Mucosa of rectum (tissue), 2 donors: ENCODE measurements around the gene P2RX5.
"Not testable (repeated sequence)": the region's sequence is repeated elsewhere in the genome, so short reads cannot be mapped to it uniquely, and the experiment has no call there.

Experiments
- H3K27ac ChIP-seq, 2 donors: one replicate each; pipeline ENCODE4 v1.7.0; 2013; ENCODE audit warnings: inconsistent platforms in 2 of 2, low read depth in 2 of 2, low read length in 2 of 2
- H3K27me3 ChIP-seq, 2 donors: one replicate each; pipeline ENCODE4 v1.7.0; 2013; ENCODE audit warnings: low read length in 2 of 2; ENCODE audit not compliant: control insufficient read depth in 2 of 2, insufficient read depth in 2 of 2
- H3K36me3 ChIP-seq, 2 donors: one replicate each; pipeline ENCODE4 v1.7.0; 2013; ENCODE audit warnings: low read length in 2 of 2; ENCODE audit not compliant: control insufficient read depth in 2 of 2, insufficient read depth in 2 of 2
- H3K4me1 ChIP-seq, 2 donors: one replicate each; pipeline ENCODE4 v1.7.0; 2013; ENCODE audit warnings: low read length in 2 of 2, mild to moderate bottlenecking in 1 of 2; ENCODE audit not compliant: control insufficient read depth in 2 of 2, insufficient read depth in 2 of 2
- H3K4me3 ChIP-seq, 2 donors: one replicate each; pipeline ENCODE4 v1.7.0; 2013; ENCODE audit warnings: low read length in 2 of 2
- H3K9ac ChIP-seq, 2 donors: one replicate each; pipeline ENCODE4 v1.7.0; 2013; ENCODE audit warnings: low read length in 2 of 2, low read depth in 1 of 2, mild to moderate bottlenecking in 1 of 2
- H3K9me3 ChIP-seq, 2 donors: one replicate each; pipeline ENCODE4 v1.7.0; 2013; ENCODE audit warnings: low read length in 2 of 2; ENCODE audit not compliant: control insufficient read depth in 2 of 2
- donor health status: healthy.
- donor health status: Normal muscosa, but diverticular disease.

Gene P2RX5

DNA sequence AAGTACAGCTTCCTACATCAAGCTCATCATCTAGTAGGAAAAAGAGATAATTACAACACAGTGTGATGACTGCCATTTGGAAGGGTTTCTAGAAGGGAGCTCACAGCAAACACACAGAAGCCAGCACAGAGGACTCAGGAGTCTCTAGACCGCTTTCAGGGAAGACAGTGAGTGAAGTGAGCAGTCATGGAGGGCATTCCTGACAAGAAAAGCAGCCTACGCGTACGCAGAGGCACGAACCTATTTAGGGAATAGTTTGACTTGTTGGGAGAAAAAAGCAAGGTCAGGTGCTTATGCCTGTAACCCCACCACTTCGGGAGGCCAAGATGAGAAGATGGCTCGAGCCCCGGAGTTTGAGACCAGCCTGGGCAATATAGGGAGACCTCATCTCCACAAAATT is 19.3 kb upstream of the P2RX5 start:
- H3K36me3 ChIP-seq, result peaks cover 38 to 39% of the 10 kb centered on the region in 2 donors
- H3K9ac ChIP-seq, result no peak overlapping the region
- no peaks in the 10 kb centered on the region for H3K9me3 ChIP-seq

DNA sequence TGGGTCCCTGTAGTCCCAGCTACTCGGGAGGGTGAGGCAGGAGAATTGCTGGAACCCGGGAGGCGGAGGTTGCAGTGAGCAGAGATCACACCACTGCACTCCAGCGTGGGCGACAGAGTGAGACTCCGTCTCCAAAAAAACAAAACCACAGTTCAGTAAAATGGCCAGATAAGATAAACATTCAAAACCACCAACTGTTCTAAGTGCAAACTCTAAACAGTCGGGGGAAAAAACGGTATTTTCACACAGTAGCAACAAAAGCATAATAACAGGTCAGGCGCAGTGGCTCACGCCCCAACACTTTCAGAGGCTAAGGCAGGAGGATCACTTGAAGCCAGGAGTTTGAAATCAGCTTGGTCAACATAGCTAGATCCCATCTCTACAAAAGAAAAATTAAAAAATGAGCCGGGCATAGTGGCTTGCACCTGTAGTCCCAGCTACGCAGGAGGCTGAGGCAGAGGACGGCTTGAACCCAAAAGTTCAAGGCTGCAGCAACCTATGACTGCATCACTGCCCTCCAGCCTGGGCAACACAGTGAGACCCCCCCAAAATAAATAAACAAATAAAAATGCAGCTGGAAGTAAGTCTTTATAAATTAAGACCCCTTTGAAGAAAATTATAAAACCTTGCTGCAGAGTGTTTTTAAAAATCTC is 17.0 kb upstream of the P2RX5 start:
- Histone ChIP-seq H3K4me1 (no peaks in the 10 kb centered on the region), H3K27ac (no peak overlapping the region), H3K36me3 (peaks cover 30 to 33% of the 10 kb centered on the region in 2 donors), H3K27me3 (no peaks in the 10 kb centered on the region), H3K9ac (no peak overlapping the region), H3K9me3 (no peaks in the 10 kb centered on the region), H3K4me3 (no peak overlapping the region)

More for the DNA sequence above, 19.3 kb upstream of the P2RX5 start:
- Histone ChIP-seq H3K27ac (no peak overlapping the region), H3K27me3 (no peaks in the 10 kb centered on the region), H3K4me3 (no peak overlapping the region), H3K4me1 (peaks cover 2 to 4% of the 10 kb centered on the region in 2 donors)

DNA sequence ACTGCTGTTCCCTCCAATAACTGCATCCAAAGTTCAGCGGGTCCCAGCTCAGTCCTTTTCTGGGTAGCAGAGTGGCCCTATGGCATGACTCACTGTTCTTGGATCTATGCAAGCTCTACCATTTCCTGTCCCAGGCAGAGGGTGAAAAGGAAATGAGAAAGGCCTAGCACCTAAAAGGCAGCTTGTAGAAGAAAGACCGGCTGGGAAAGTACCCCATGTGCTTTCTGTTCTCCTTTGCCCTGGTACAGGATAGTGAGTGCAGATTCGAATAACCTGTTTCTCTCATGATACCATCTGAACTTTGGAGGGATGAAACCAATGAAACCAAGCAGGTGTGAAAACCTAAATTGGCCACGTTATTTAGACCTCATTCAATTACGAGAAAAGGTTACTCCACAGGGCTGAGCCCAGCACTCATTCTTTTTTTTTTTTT is 15.0 kb upstream of the P2RX5 start:
- Histone ChIP-seq H3K4me1 (no peaks in the 10 kb centered on the region), H3K27ac (peak overlapping the region in 1 of 2 donors; percentile 24), H3K36me3 (peaks cover 13 to 15% of the 10 kb centered on the region in 2 donors), H3K9ac (no peak overlapping the region), H3K9me3 (no peaks in the 10 kb centered on the region), H3K27me3 (no peaks in the 10 kb centered on the region), H3K4me3 (no peak overlapping the region)

DNA sequence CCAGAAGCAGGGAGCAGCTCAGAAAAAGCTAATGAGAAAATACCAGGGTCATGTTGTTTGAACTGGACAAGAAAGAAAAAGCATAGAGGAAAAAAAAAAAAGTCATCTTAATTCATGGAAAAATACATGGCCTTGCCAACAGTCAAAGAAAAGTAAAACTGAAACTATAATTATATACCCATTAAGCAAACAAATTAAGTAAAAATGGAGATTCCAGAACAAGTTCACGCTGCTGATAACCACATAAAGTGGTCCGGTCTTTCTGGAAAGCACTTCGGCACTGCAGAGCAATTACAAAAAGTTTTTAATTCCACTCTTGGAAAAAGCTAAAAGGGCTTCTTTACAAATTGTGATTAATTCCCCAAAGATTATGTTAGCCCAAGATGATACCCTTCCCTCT is 12.4 kb upstream of the P2RX5 start:
- no peaks in the 10 kb centered on the region for H3K27me3 ChIP-seq
- no peaks in the 10 kb centered on the region for H3K9me3 ChIP-seq
- H3K4me1 ChIP-seq, result no peaks in the 10 kb centered on the region
- H3K27ac ChIP-seq, result no peak overlapping the region
- H3K9ac ChIP-seq, result no peak overlapping the region
- no peaks in the 10 kb centered on the region for H3K36me3 ChIP-seq
- no peak overlapping the region for H3K4me3 ChIP-seq

DNA sequence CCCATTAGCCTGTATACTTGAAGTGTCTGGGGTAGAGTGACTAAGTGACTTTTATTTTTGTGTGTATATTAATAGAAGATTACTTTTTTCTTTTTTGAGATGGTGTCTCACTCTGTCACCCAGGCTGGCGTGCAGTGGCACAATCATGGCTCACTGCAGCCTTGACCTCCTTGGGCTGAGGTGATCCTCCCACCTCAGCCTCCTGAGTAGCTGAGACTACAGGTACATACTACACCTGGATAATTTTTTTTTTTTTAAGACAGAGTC is 9.7 kb upstream of the P2RX5 start:
- not testable (repeated sequence) for H3K9ac ChIP-seq, H3K4me3 ChIP-seq, H3K4me1 ChIP-seq, H3K27me3 ChIP-seq, H3K36me3 ChIP-seq, H3K9me3 ChIP-seq, H3K27ac ChIP-seq

DNA sequence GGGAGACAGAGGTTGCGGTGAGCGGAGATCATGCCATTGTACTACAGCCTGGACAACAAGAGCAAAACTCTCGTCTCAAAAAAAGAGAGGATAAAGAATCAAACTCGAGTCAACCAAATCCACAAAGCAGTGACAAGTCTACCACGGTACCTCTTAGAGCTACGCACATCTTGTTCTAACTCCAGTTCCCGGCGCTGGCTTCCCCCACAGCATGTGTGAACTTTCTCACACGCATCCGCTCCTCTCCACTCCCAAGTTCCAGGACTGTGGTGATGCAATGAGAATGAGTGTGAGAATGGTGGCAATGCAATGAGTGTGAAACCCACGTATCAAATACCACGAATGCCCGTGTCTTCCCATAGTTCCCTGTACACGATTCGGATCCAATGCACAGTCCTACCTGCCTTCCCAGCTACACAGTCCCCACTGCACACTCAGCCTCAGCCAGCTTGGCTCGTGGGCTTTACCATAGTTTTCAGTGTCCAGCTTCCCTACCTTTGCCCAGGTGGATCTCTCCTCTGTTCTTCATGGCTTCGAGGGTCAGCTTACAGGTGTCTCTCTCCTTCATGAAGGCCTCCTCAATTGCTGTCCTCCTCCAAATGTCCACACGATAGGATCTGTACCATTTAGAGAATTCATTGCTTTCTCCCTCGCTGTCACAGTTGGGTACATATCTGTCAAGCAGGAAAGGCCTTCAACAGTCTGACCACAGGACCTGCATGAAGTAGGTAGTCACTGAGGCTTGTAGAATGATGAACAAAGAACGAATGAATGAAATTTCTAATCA is 9.2 kb upstream of the P2RX5 start:
- H3K9ac ChIP-seq, result no peak overlapping the region
- H3K27ac ChIP-seq, result no peak overlapping the region
- no peaks in the 10 kb centered on the region for H3K9me3 ChIP-seq
- H3K4me1 ChIP-seq, result no peaks in the 10 kb centered on the region
- no peaks in the 10 kb centered on the region for H3K36me3 ChIP-seq
- no peak overlapping the region for H3K4me3 ChIP-seq
- H3K27me3 ChIP-seq, result no peaks in the 10 kb centered on the region

DNA sequence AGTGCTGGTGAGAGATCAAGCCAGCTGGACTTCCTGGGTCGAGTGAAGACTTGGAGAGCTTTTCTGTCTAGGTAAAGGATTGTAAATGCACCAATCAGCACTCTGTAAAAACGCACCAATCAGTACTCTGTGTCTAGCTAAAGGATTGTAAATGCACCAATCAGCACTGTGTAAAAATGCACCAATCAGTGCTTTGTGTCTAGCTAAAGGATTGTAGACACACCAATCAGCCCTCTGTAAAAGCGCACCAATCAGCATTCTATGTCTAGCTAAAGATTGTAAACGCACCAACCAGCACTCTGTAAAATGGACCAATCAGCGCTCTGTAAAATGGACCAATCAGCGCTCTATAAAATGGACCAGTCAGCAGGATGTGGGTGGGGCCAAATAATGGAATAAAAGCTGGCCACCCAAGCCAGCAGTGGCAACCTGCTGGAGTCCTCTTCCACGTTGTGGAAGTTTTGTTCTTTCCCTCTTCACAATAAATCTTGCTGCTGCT is 6.1 kb upstream of the P2RX5 start:
- not testable (repeated sequence) for H3K4me1 ChIP-seq, H3K4me3 ChIP-seq, H3K27ac ChIP-seq, H3K9me3 ChIP-seq, H3K27me3 ChIP-seq, H3K9ac ChIP-seq, H3K36me3 ChIP-seq

DNA sequence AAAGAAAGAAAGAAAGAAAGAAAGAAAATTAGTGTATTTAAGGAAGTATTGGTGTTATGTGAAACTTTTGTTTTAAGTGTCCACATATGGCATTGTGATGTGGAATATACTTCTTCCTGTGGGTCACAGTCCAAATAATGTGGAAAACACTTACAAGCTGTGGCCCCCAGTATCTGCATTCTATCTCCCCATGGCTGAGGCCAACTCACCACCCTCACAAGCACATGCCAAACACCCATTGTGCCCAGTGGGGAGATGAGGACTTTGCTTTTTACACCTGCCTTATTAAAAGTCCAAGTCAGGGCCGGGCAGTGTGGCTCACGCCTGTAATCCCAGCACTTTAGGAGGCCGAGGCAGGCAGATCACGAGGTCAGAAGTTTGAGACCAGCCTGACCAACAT is 4.0 kb upstream of the P2RX5 start:
- Histone ChIP-seq H3K27me3 (peaks cover 9 to 12% of the 10 kb centered on the region in 2 donors), H3K9ac (no peak overlapping the region), H3K27ac (no peak overlapping the region), H3K4me3 (no peak overlapping the region), H3K9me3 (no peaks in the 10 kb centered on the region), H3K4me1 (peaks cover 0 to 2% of the 10 kb centered on the region in 2 donors), H3K36me3 (no peaks in the 10 kb centered on the region)

DNA sequence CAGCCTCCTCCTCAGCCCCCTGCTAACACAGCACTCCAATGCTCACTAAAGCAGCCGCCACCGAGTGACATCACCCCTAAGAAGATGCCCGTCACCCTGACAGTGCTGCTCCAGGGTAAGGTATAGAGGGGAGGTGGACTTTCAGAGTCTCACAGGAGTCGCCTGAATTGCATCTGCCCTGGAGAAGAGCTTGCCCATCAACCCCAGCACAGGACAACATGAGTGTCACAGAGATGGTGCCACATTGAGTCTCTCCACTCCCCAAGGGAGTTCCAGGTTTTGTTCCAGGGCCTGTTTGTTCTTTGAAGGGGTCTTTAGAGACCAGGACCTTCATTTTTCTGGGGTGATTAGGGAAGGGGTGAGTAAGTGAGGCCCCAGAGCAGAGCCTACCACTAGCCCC is 2.2 kb upstream of the P2RX5 start:
- no peak overlapping the region for H3K27ac ChIP-seq
- peaks cover 9 to 18% of the 10 kb centered on the region in 2 donors for H3K27me3 ChIP-seq
- no peak overlapping the region for H3K4me3 ChIP-seq
- H3K9ac ChIP-seq, result no peak overlapping the region
- no peaks in the 10 kb centered on the region for H3K9me3 ChIP-seq
- H3K4me1 ChIP-seq, result peaks cover 0 to 2% of the 10 kb centered on the region in 2 donors
- H3K36me3 ChIP-seq, result no peaks in the 10 kb centered on the region

DNA sequence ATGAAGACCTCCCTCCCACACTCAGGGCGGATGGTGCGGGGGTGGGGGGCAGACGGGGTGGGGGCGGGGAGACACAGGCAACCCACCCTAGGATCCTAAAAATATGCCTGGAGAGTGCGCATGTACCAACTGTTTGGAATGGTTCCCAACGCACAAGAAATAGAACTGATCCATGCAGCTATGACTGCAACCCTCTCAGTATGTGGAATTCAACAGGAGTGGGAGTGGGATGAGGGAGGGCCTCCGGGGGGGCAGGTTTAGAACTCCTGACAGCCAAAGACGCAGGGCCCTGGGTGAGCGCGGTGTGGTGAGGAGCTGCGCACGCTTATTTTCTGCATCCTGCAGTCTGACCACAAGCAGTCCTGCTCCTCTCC is 1.1 kb upstream of the P2RX5 start:
- H3K9me3 ChIP-seq, result no peaks in the 10 kb centered on the region
- H3K4me1 ChIP-seq, result peaks cover 0 to 2% of the 10 kb centered on the region in 2 donors
- peaks cover 9 to 18% of the 10 kb centered on the region in 2 donors for H3K27me3 ChIP-seq
- no peak overlapping the region for H3K9ac ChIP-seq
- no peak overlapping the region for H3K27ac ChIP-seq
- H3K4me3 ChIP-seq, result no peak overlapping the region
- no peaks in the 10 kb centered on the region for H3K36me3 ChIP-seq
